NCI-H2196 treated with DMSO at 0.1 percent for 48 hours (cell line): ENCODE measurements around the gene TOPAZ1.
A peak's percentile ranks its signal among the peaks of the same experiment; 100 is the strongest.
"Not testable (repeated sequence)": the region's sequence is repeated elsewhere in the genome, so short reads cannot be mapped to it uniquely, and the experiment has no call there.

Experiments used
- DNase-seq: peaks from one replicate; lab custom pipeline; 2025; ENCODE audit not compliant: unreplicated experiment; lab: John Stamatoyannopoulos, UW

TOPAZ1 gene

GRCh38 chr3:44329946-44330345 lies 88.3 kb downstream of the TOPAZ1 start:
- DNase-seq = no peak

GRCh38 chr3:44330444-44330843 lies 88.8 kb downstream of the TOPAZ1 start:
- no peak for DNase-seq

- no peak for DNase-seq
Observed at GRCh38 chr3:44334326-44334725, 92.6 kb downstream of the TOPAZ1 start.

- no peak for DNase-seq
Observed at GRCh38 chr3:44337248-44337785, 95.6 kb downstream of the TOPAZ1 start.

- DNase-seq = peak; percentile 78
Observed at GRCh38 chr3:44338010-44338827, 96.5 kb downstream of the TOPAZ1 start, which contains the start of gene TCAIM. TSS of gene TCAIM (plus strand) at chr3:44338766. CDS start at chr3:44354783, 16,017 bp downstream.

- no peak for DNase-seq
Observed at GRCh38 chr3:44338828-44339127, 97.1 kb downstream of the TOPAZ1 start.

GRCh38 chr3:44339181-44340057 lies 97.7 kb downstream of the TOPAZ1 start:
- DNase-seq = no peak

- DNase-seq = no peak
Observed at GRCh38 chr3:44340058-44340395, 98.3 kb downstream of the TOPAZ1 start.

GRCh38 chr3:44342176-44342790 lies 100.6 kb downstream of the TOPAZ1 start:
- no peak for DNase-seq

- DNase-seq = no peak
Observed at GRCh38 chr3:44343421-44343820, 101.7 kb downstream of the TOPAZ1 start.

GRCh38 chr3:44346590-44346989 lies 104.9 kb downstream of the TOPAZ1 start:
- DNase-seq = not testable (repeated sequence)

- no peak for DNase-seq
Observed at GRCh38 chr3:44348993-44349392, 107.3 kb downstream of the TOPAZ1 start.

- DNase-seq = no peak
Observed at GRCh38 chr3:44353355-44353924, 111.8 kb downstream of the TOPAZ1 start.

GRCh38 chr3:44355362-44356033 lies 113.8 kb downstream of the TOPAZ1 start:
- DNase-seq = no peak

- DNase-seq = no peak
Observed at GRCh38 chr3:44359146-44359751, 117.6 kb downstream of the TOPAZ1 start.

GRCh38 chr3:44363591-44363990 lies 121.9 kb downstream of the TOPAZ1 start:
- no peak for DNase-seq

GRCh38 chr3:44365952-44366351 lies 124.3 kb downstream of the TOPAZ1 start:
- no peak for DNase-seq

- DNase-seq = no peak
Observed at GRCh38 chr3:44375450-44375849, 133.8 kb downstream of the TOPAZ1 start.
